Measurements from ENCODE around the gene ACTR2.
"Not testable (repeated sequence)": the region's sequence is repeated elsewhere in the genome, so short reads cannot be mapped to it uniquely, and the experiment has no call there.

DNA sequence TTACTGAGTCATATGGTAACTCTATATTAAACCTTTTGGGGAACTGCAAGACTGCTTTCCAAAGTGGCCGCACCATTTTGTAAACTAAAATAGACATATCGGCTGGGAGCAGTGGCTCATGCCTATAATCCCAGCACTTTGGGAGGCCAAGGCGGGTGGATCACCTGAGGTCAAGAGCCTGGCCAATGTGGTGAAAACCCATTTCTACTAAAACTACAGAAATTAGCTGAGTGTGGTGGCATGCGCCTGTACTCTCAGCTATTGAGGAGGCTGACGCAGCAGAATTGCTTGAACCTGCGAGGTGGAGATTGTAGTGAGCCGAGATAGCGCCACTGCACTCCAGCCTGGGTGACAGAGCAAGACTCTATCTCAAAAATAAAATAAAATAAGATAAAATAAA lies 6.4 kb upstream of the ACTR2 start:
- not testable (repeated sequence) for TF ChIP-seq CTCF (conservative IDR thresholded peaks at IDR 0.05 in 1 of 2, IDR thresholded peaks at IDR 0.05 in 1 of 2; ENCODE audit: extremely low read depth in 1 of 2, insufficient read depth in 1 of 2, low read depth in 1 of 2, low read length in 2 of 2); EZH2 (IDR thresholded peaks at IDR 0.05; ENCODE audit: borderline replicate concordance, low read length)

All from mammary epithelial cell (primary cell).